SK-N-MC (cell line): ENCODE results near the gene MEF2B.

Experiments used
- DNase-seq: peaks from one replicate; pipeline ENCODE4 v3.0.0-alpha.2; 2011; ENCODE audit warnings: low read depth, low spot score
- H3K27ac ChIP-seq: fragments of 200-600 bp; sonication (generic); 2 replicates; pipeline ENCODE4 v1.5.1; 2016; ENCODE audit warnings: mixed run types
- H3K36me3 ChIP-seq: fragments of 200-600 bp; sonication (generic); 2 replicates; pipeline ENCODE4 v1.6.1; 2017; ENCODE audit warnings: antibody characterized with exemption, low read length, mixed read lengths; ENCODE audit not compliant: insufficient read depth
- H3K4me3 ChIP-seq: fragments of 200-600 bp; sonication (generic); 2 replicates; pipeline ENCODE4 v1.5.1; 2016
- H3K9ac ChIP-seq: fragments of 200-600 bp; sonication (generic); 2 replicates; pipeline ENCODE4 v1.8.0; 2017; ENCODE audit warnings: mixed run types, mixed read lengths; ENCODE audit not compliant: insufficient read length
- H3K9me3 ChIP-seq: fragments of 200-600 bp; sonication (generic); 2 replicates; pipeline ENCODE4 v1.6.1; 2017; ENCODE audit warnings: low read depth, mild to moderate bottlenecking, antibody characterized with exemption, low read length, moderate library complexity, mixed read lengths
- EZH2 ChIP-seq: fragments of 200-600 bp; sonication (generic); IDR thresholded peaks from one replicate; pipeline ENCODE4 v1.6.1; 2017; ENCODE audit warnings: antibody characterized with exemption
- FOXP2 ChIP-seq: optimal IDR thresholded peaks from 2 replicates; pipeline ENCODE3; 2011; ENCODE audit warnings: mild to moderate bottlenecking, moderate library complexity; ENCODE audit not compliant: insufficient read depth; ENCODE audit errors: extremely low read length, control extremely low read depth
- POLR2AphosphoS5 ChIP-seq: IDR thresholded peaks from 2 replicates; pipeline ENCODE4 v1.6.1; 2012; ENCODE audit warnings: mild to moderate bottlenecking, low read depth, low read length, borderline replicate concordance

The MEF2B gene

GRCh38 chr19:19170053-19170872 lies at the start of gene MEF2B:
MEF2B (minus strand) TSS chr19:19170263; CDS start chr19:19150735, 19,528 bp downstream.
- Histone ChIP-seq H3K4me3 (peak within 1 kb of the TSS; percentile 69), H3K36me3 (no peaks in the 10 kb centered on the region), H3K27ac (no peak within 1 kb of the TSS), H3K9ac (no peak within 1 kb of the TSS), H3K9me3 (no peaks in the 10 kb centered on the region)
- TF ChIP-seq POLR2AphosphoS5, result no peak; the same call in 1 of the 2 replicates
- no peak for TF ChIP-seq FOXP2
- TF ChIP-seq EZH2, result no peak
- no peak for DNase-seq

- Histone ChIP-seq H3K4me3 (no peak overlapping the region), H3K36me3 (no peaks in the 10 kb centered on the region), H3K9ac (no peak overlapping the region), H3K9me3 (no peaks in the 10 kb centered on the region), H3K27ac (no peak overlapping the region)
- TF ChIP-seq FOXP2 (no peak), POLR2AphosphoS5 (no peak), EZH2 (no peak)
- DNase-seq, result no peak
Observed at GRCh38 chr19:19218911-19219310, 48.8 kb upstream of the MEF2B start.

GRCh38 chr19:19217099-19217498 lies 47.0 kb upstream of the MEF2B start:
- no peak overlapping the region for H3K9ac ChIP-seq
- H3K36me3 ChIP-seq, result no peaks in the 10 kb centered on the region
- H3K27ac ChIP-seq, result no peak overlapping the region
- TF ChIP-seq FOXP2 (no peak), POLR2AphosphoS5 (no peak), EZH2 (no peak)
- no peak overlapping the region for H3K4me3 ChIP-seq
- DNase-seq, result no peak
- no peaks in the 10 kb centered on the region for H3K9me3 ChIP-seq

DNA sequence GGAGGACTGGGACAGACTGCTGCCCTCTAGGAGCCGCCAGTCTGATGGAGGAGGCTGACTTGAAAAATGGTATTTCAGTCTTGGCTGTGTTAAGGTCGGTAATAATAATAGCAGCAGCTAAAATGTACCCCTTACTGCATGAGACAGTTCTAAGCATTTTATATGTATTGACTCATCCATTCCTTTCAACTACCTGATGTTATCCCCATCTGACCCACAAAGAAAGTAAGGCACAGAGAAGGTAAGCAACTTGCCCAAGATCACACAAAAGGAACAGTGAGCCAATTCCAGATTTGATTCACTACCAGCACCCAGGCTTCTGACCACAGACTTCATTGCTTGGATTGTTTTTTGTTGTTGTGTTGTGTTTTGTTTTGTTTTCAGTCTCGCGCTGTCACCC lies 45.7 kb upstream of the MEF2B start:
- no peak for DNase-seq
- H3K4me3 ChIP-seq, result no peak overlapping the region
- no peak overlapping the region for H3K27ac ChIP-seq
- H3K9ac ChIP-seq, result no peak overlapping the region
- no peak for TF ChIP-seq EZH2
- no peak for TF ChIP-seq POLR2AphosphoS5
- no peak for TF ChIP-seq FOXP2
- no peaks in the 10 kb centered on the region for H3K36me3 ChIP-seq
- H3K9me3 ChIP-seq, result no peaks in the 10 kb centered on the region

DNA sequence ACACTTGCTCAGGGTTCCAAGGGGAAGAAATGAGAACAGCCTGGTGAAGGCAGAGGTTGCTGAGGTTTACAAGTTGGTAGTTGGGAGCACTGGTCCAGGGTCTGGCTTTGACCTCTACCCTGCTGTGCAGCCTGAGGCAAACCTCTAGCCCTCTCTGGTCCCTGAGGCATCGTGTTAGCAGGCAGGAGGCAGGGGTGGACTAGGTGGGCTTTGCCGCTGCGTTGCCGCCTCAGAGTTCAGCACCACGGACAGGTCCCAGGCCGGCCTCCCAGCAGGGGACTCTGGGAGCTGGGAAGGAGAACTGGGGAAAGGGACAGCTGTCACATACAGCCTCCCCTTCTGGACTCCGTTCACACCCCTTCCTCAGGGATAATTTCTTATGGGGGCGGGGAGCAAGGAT lies 44.8 kb upstream of the MEF2B start:
- Histone ChIP-seq H3K36me3 (no peaks in the 10 kb centered on the region), H3K9me3 (no peaks in the 10 kb centered on the region), H3K4me3 (no peak overlapping the region), H3K27ac (no peak overlapping the region), H3K9ac (no peak overlapping the region)
- TF ChIP-seq POLR2AphosphoS5, result no peak
- TF ChIP-seq FOXP2, result no peak
- TF ChIP-seq EZH2, result no peak
- DNase-seq, result no peak

- Histone ChIP-seq H3K36me3 (no peaks in the 10 kb centered on the region), H3K9me3 (no peaks in the 10 kb centered on the region), H3K9ac (no peak overlapping the region), H3K4me3 (peak overlapping the region; percentile 55), H3K27ac (no peak overlapping the region)
- TF ChIP-seq POLR2AphosphoS5 (no peak), FOXP2 (no peak), EZH2 (no peak)
- DNase-seq, result no peak
Observed at GRCh38 chr19:19214159-19214490, 44.1 kb upstream of the MEF2B start.

GRCh38 chr19:19213426-19214158 lies 43.5 kb upstream of the MEF2B start:
- H3K9ac ChIP-seq, result no peak overlapping the region
- TF ChIP-seq EZH2 (no peak), POLR2AphosphoS5 (no peak), FOXP2 (no peak)
- no peak for DNase-seq
- no peaks in the 10 kb centered on the region for H3K36me3 ChIP-seq
- no peaks in the 10 kb centered on the region for H3K9me3 ChIP-seq
- peak overlapping the region; percentile 55 for H3K4me3 ChIP-seq
- no peak overlapping the region for H3K27ac ChIP-seq

GRCh38 chr19:19212916-19213315 lies 42.9 kb upstream of the MEF2B start:
- Histone ChIP-seq H3K36me3 (no peaks in the 10 kb centered on the region), H3K27ac (no peak overlapping the region), H3K9ac (no peak overlapping the region), H3K9me3 (no peaks in the 10 kb centered on the region), H3K4me3 (no peak overlapping the region)
- DNase-seq, result no peak
- TF ChIP-seq EZH2, result no peak
- TF ChIP-seq POLR2AphosphoS5, result no peak
